MM.1S (cell line): ENCODE measurements around the gene TLR4.

Experiments used
- DNase-seq: peaks from one replicate; pipeline ENCODE4 v3.0.0-alpha.2; 2015
- H2AFZ ChIP-seq: fragments of 300-600 bp; sonication (generic); 2 replicates; pipeline ENCODE4 v1.6.0; 2016; ENCODE audit warnings: antibody characterized with exemption, low read length
- H3F3A ChIP-seq: fragments of 300-600 bp; sonication (generic); 2 replicates; pipeline ENCODE4 v1.6.1; 2016; ENCODE audit warnings: mild to moderate bottlenecking, antibody characterized with exemption, low read length, moderate library complexity, mixed read lengths; ENCODE audit not compliant: insufficient read depth
- H3K27ac ChIP-seq: fragments of 300-600 bp; sonication (generic); 2 replicates; pipeline ENCODE4 v1.5.1; 2016; ENCODE audit warnings: mild to moderate bottlenecking, low read length
- H3K27me3 ChIP-seq: fragments of 300-600 bp; sonication (generic); replicated peaks from 2 replicates; pipeline ENCODE4 v1.6.0; 2016; ENCODE audit warnings: low read length; ENCODE audit not compliant: insufficient read depth
- H3K36me3 ChIP-seq: fragments of 300-600 bp; sonication (generic); replicated peaks from 2 replicates; pipeline ENCODE4 v1.6.1; 2016; ENCODE audit warnings: mild to moderate bottlenecking, low read length, mixed read lengths; ENCODE audit not compliant: insufficient read depth
- H3K4me1 ChIP-seq: fragments of 300-600 bp; sonication (generic); 2 replicates; pipeline ENCODE4 v1.6.1; 2016; ENCODE audit warnings: low read length, mixed read lengths
- H3K4me2 ChIP-seq: fragments of 300-600 bp; sonication (generic); 2 replicates; pipeline ENCODE4 v1.6.0; 2016; ENCODE audit warnings: low read depth, low read length
- H3K4me3 ChIP-seq: fragments of 300-600 bp; sonication (generic); 2 replicates; pipeline ENCODE4 v1.5.1; 2016; ENCODE audit warnings: low read length, mixed read lengths
- H3K79me2 ChIP-seq: fragments of 300-600 bp; sonication (generic); 2 replicates; pipeline ENCODE4 v1.6.1; 2016; ENCODE audit warnings: mixed run types, low read length, mixed read lengths
- H3K9ac ChIP-seq: fragments of 300-600 bp; sonication (generic); 2 replicates; pipeline ENCODE4 v1.6.1; 2016; ENCODE audit warnings: low read length, mixed read lengths
- H3K9me2 ChIP-seq: fragments of 300-600 bp; sonication (generic); replicated peaks from 2 replicates; pipeline ENCODE4 v1.6.1; 2016; ENCODE audit warnings: mild to moderate bottlenecking, low read length, mixed read lengths; ENCODE audit not compliant: insufficient read depth
- H3K9me3 ChIP-seq: fragments of 300-600 bp; sonication (generic); replicated peaks from 2 replicates; pipeline ENCODE4 v1.6.1; 2016; ENCODE audit warnings: mild to moderate bottlenecking, low read length, mixed read lengths; ENCODE audit not compliant: insufficient read depth
- H4K20me1 ChIP-seq: fragments of 300-600 bp; sonication (generic); 2 replicates; pipeline ENCODE4 v1.6.1; 2016; ENCODE audit warnings: mild to moderate bottlenecking, low read length, moderate library complexity, mixed read lengths; ENCODE audit not compliant: insufficient read depth
- EZH2 ChIP-seq: fragments of 300-600 bp; sonication (generic); optimal IDR thresholded peaks from 2 replicates; pipeline ENCODE3; 2017; ENCODE audit warnings: low read depth, mild to moderate bottlenecking, antibody characterized with exemption, low read length, mixed read lengths
- EZH2phosphoT487 ChIP-seq: fragments of 300-600 bp; sonication (generic); IDR thresholded peaks from 2 replicates; pipeline ENCODE4 v1.6.1; 2018; ENCODE audit warnings: antibody characterized with exemption, low read length
- TF ChIP-seq, protein P1 (sequence below): fragments of 300-600 bp; sonication (generic); IDR thresholded peaks from 2 replicates; pipeline ENCODE4 v1.5.1; 2016; ENCODE audit warnings: antibody characterized with exemption, low read length, mixed read lengths

The TLR4 gene

DNA sequence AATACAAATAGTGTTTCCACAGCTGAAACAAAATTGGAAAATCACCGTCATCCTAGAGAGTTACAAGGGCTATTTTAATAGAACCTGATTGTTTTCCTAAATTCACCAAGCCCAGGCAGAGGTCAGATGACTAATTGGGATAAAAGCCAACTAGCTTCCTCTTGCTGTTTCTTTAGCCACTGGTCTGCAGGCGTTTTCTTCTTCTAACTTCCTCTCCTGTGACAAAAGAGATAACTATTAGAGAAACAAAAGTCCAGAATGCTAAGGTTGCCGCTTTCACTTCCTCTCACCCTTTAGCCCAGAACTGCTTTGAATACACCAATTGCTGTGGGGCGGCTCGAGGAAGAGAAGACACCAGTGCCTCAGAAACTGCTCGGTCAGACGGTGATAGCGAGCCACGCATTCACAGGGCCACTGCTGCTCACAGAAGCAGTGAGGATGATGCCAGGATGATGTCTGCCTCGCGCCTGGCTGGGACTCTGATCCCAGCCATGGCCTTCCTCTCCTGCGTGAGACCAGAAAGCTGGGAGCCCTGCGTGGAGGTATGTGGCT is at the start of gene TLR4:
TSS of gene TLR4 (plus strand) at position 380 of the 552 bp plus-strand sequence. CDS start at position 450, 70 bp downstream.
- H3K36me3 ChIP-seq, result no peaks in the 10 kb centered on the region
- H3K9me3 ChIP-seq, result no peaks in the 10 kb centered on the region
- no peaks in the 10 kb centered on the region for H3K27me3 ChIP-seq
- no peaks in the 10 kb centered on the region for H3K79me2 ChIP-seq
- DNase-seq, result peak; percentile 92
- peak within 1 kb of the TSS; percentile 78 for H3K4me2 ChIP-seq
- H3K4me1 ChIP-seq, result peaks cover 13% of the 10 kb centered on the region
- H4K20me1 ChIP-seq, result no peaks in the 10 kb centered on the region
- no peaks in the 10 kb centered on the region for H3K9me2 ChIP-seq
- peak within 1 kb of the TSS; percentile 70 for H2AFZ ChIP-seq
- no peak for TF ChIP-seq EZH2
- no peak for TF ChIP-seq EZH2phosphoT487
- TF ChIP-seq, protein P1, sequence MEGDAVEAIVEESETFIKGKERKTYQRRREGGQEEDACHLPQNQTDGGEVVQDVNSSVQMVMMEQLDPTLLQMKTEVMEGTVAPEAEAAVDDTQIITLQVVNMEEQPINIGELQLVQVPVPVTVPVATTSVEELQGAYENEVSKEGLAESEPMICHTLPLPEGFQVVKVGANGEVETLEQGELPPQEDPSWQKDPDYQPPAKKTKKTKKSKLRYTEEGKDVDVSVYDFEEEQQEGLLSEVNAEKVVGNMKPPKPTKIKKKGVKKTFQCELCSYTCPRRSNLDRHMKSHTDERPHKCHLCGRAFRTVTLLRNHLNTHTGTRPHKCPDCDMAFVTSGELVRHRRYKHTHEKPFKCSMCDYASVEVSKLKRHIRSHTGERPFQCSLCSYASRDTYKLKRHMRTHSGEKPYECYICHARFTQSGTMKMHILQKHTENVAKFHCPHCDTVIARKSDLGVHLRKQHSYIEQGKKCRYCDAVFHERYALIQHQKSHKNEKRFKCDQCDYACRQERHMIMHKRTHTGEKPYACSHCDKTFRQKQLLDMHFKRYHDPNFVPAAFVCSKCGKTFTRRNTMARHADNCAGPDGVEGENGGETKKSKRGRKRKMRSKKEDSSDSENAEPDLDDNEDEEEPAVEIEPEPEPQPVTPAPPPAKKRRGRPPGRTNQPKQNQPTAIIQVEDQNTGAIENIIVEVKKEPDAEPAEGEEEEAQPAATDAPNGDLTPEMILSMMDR, result no peak
- peak within 1 kb of the TSS; percentile 56 for H3K4me3 ChIP-seq
- H3K9ac ChIP-seq, result peak within 1 kb of the TSS; percentile 42; the same call in 1 of the 2 replicates
- peak within 1 kb of the TSS; percentile 65; the same call in 1 of the 2 replicates for H3K27ac ChIP-seq
- peaks cover 17% of the 10 kb centered on the region for H3F3A ChIP-seq

DNA sequence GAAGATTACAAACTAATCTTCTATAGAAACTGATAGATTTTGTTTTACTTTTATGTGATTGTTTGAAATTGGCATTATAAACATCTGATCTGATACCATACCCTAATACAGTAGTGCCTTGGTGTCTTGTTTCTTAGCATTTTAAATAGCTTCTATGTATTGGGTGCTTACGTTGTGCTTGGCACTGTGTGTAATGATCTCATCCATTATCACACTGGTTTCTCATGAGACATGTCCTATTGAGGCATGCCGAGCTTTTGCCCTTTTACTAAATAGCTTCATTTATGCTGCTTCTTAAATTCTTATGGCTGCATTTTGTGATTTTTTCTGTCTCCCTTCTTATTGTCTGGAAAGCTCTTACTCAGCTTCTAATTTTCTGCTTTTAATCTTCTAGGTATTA is 48.2 kb upstream of the TLR4 start:
- Histone ChIP-seq H3K4me3 (no peak overlapping the region), H3F3A (no peaks in the 10 kb centered on the region), H3K36me3 (no peaks in the 10 kb centered on the region), H3K9ac (no peak overlapping the region), H3K4me2 (no peak overlapping the region), H3K27me3 (no peaks in the 10 kb centered on the region), H2AFZ (no peak overlapping the region), H3K79me2 (no peaks in the 10 kb centered on the region), H3K4me1 (no peaks in the 10 kb centered on the region), H4K20me1 (no peaks in the 10 kb centered on the region), H3K9me2 (no peaks in the 10 kb centered on the region), H3K27ac (no peak overlapping the region), H3K9me3 (no peaks in the 10 kb centered on the region)
- TF ChIP-seq EZH2, result no peak
- no peak for TF ChIP-seq EZH2phosphoT487
- TF ChIP-seq, protein P1, result no peak
- no peak for DNase-seq

DNA sequence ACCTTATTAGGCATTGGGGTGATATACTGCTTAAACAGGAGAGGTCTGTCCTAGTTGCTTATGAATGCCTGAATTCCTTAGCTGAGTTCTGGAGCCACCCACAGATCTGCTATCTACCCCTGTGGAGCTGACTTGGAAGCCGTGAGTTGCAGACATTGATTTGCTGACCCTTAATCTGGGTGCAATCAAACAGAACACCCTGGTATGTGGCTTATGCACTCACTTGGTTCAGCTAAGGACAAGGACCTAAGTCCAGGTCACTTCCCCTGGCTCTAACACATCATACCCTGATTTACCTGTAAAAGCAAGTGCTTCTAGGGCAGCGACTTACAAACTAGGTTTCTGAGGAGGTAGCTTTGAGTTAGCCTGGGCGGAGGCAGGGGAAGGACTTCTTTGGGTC is 41.6 kb upstream of the TLR4 start:
- TF ChIP-seq EZH2, result no peak
- TF ChIP-seq, protein P1, result no peak
- TF ChIP-seq EZH2phosphoT487, result no peak
- no peaks in the 10 kb centered on the region for H4K20me1 ChIP-seq
- no peaks in the 10 kb centered on the region for H3K27me3 ChIP-seq
- no peaks in the 10 kb centered on the region for H3F3A ChIP-seq
- H3K4me3 ChIP-seq, result no peak overlapping the region
- H3K27ac ChIP-seq, result no peak overlapping the region
- no peak for DNase-seq
- no peaks in the 10 kb centered on the region for H3K4me1 ChIP-seq
- no peak overlapping the region for H3K9ac ChIP-seq
- no peaks in the 10 kb centered on the region for H3K36me3 ChIP-seq
- no peaks in the 10 kb centered on the region for H3K79me2 ChIP-seq
- H3K9me2 ChIP-seq, result no peaks in the 10 kb centered on the region
- no peak overlapping the region for H3K4me2 ChIP-seq
- H2AFZ ChIP-seq, result no peak overlapping the region
- no peaks in the 10 kb centered on the region for H3K9me3 ChIP-seq
